ENCODE results near the gene JAZF1.

JAZF1 gene

GRCh38 chr7:28008911-28009310 is 171.7 kb downstream of the JAZF1 start:
- no peak overlapping the region for H3K4me3 ChIP-seq (ENCODE audit: low read depth, low read length)
- no peak for DNase-seq (ENCODE audit: low read depth)
- no peak for TF ChIP-seq CTCF (conservative IDR thresholded peaks at IDR 0.05; ENCODE audit: low read depth, low read length)

GRCh38 chr7:28008171-28008570 is 172.4 kb downstream of the JAZF1 start:
- H3K4me3 ChIP-seq (ENCODE audit: low read depth, low read length), result no peak overlapping the region
- no peak for DNase-seq (ENCODE audit: low read depth)
- TF ChIP-seq CTCF (conservative IDR thresholded peaks at IDR 0.05; ENCODE audit: low read depth, low read length), result no peak

GRCh38 chr7:28006491-28006890 is 174.1 kb downstream of the JAZF1 start:
- DNase-seq (ENCODE audit: low read depth), result no peak
- no peak for TF ChIP-seq CTCF (conservative IDR thresholded peaks at IDR 0.05; ENCODE audit: low read depth, low read length)
- no peak overlapping the region for H3K4me3 ChIP-seq (ENCODE audit: low read depth, low read length)

GRCh38 chr7:28005847-28006231 is 174.8 kb downstream of the JAZF1 start:
- no peak for DNase-seq (ENCODE audit: low read depth)
- TF ChIP-seq CTCF (conservative IDR thresholded peaks at IDR 0.05; ENCODE audit: low read depth, low read length), result no peak
- H3K4me3 ChIP-seq (ENCODE audit: low read depth, low read length), result no peak overlapping the region

GRCh38 chr7:28005075-28005846 is 175.3 kb downstream of the JAZF1 start:
- no peak overlapping the region for H3K4me3 ChIP-seq (ENCODE audit: low read depth, low read length)
- DNase-seq (ENCODE audit: low read depth), result peak; percentile 23
- no peak for TF ChIP-seq CTCF (conservative IDR thresholded peaks at IDR 0.05; ENCODE audit: low read depth, low read length)

GRCh38 chr7:28003408-28003807 is 177.2 kb downstream of the JAZF1 start:
- H3K4me3 ChIP-seq (ENCODE audit: low read depth, low read length), result no peak overlapping the region
- no peak for DNase-seq (ENCODE audit: low read depth)
- no peak for TF ChIP-seq CTCF (conservative IDR thresholded peaks at IDR 0.05; ENCODE audit: low read depth, low read length)

GRCh38 chr7:28002638-28003037 is 178.0 kb downstream of the JAZF1 start:
- no peak for TF ChIP-seq CTCF (conservative IDR thresholded peaks at IDR 0.05; ENCODE audit: low read depth, low read length)
- H3K4me3 ChIP-seq (ENCODE audit: low read depth, low read length), result no peak overlapping the region
- DNase-seq (ENCODE audit: low read depth), result peak; percentile 55

All from choroid plexus epithelial cell (primary cell).